Hepatocyte (in vitro differentiated cells): Measurements from ENCODE around the gene LCP1.

Experiments
- CTCF ChIP-seq: fragments of 200-600 bp; sonication (generic); IDR thresholded peaks from 2 replicates; pipeline ENCODE4 v1.5.1; 2016; ENCODE audit warnings: antibody characterized with exemption, mild to moderate bottlenecking; ENCODE audit not compliant: poor library complexity
- EZH2phosphoT487 ChIP-seq: fragments of 200-600 bp; sonication (generic); IDR thresholded peaks from one replicate; pipeline ENCODE4 v1.6.1; 2018; ENCODE audit warnings: antibody characterized with exemption, mild to moderate bottlenecking, low read depth, moderate library complexity; ENCODE audit not compliant: unreplicated experiment, severe bottlenecking

- TF ChIP-seq CTCF, result no peak
- no peak for TF ChIP-seq EZH2phosphoT487
Observed at GRCh38 chr13:46121033-46121432, 60.9 kb downstream of the LCP1 start.
